Transverse colon (tissue), 4 donors: ENCODE results near the gene NEK2. TPM values are rescaled to one million over a fixed set of nuclear protein-coding genes. Genes with fewer than 3 reads are reported as not detected.

Experiments
- DNase-seq: peaks from one replicate; pipeline ENCODE4 v3.0.0-alpha.2; 2019
- H3K27ac ChIP-seq, 4 donors: fragments of 200-600 bp; sonication (generic); 2 replicates each; pipeline ENCODE4 v1.5.1; 2016 to 2018; ENCODE audit warnings: inconsistent platforms in 4 of 4
- H3K27me3 ChIP-seq: fragments of 200-600 bp; sonication (generic); 2 replicates; pipeline ENCODE4 v1.5.1; 2017; ENCODE audit warnings: inconsistent platforms
- H3K36me3 ChIP-seq, 4 donors: fragments of 200-600 bp; sonication (generic); 2 replicates each; pipeline ENCODE4 v1.5.1; 2017 to 2019; ENCODE audit warnings: inconsistent platforms in 4 of 4
- H3K4me1 ChIP-seq, 4 donors: fragments of 200-600 bp; sonication (generic); 2 replicates each; pipeline ENCODE4 v1.5.1; 2017 to 2020; ENCODE audit warnings: inconsistent platforms in 4 of 4
- H3K4me3 ChIP-seq, 4 donors: fragments of 200-600 bp; sonication (generic); 1 replicate in 1 of 4; 2 replicates in 3 of 4; pipeline versions ENCODE4 v1.5.1 to v1.6.1; 2017 to 2019; ENCODE audit warnings: inconsistent platforms in 4 of 4
- H3K9me3 ChIP-seq, 2 donors: fragments of 200-600 bp; sonication (generic); 2 replicates each; pipeline ENCODE4 v1.5.1; 2017 to 2019; ENCODE audit warnings: inconsistent platforms in 2 of 2
- CTCF ChIP-seq, 5 experiments: fragments of 200-600 bp in 3 of 5; fragments of 450-650 bp in 2 of 5; sonication (generic) in 3 of 5; IDR thresholded peaks; 1 replicate in 2 of 5; 2 replicates in 3 of 5; pipeline ENCODE4 v1.5.1; 2016 to 2017; ENCODE audit warnings: antibody characterized with exemption in 5 of 5, inconsistent platforms in 3 of 5, mild to moderate bottlenecking in 2 of 5, moderate library complexity in 1 of 5
- EP300 ChIP-seq: sonication (generic); formaldehyde crosslinking; IDR thresholded peaks from one replicate; pipeline ENCODE4 v1.6.1; 2017; ENCODE audit warnings: antibody characterized with exemption, low read depth
- POLR2A ChIP-seq: fragments of 450-650 bp; IDR thresholded peaks from one replicate; pipeline ENCODE4 v1.6.1; 2016; ENCODE audit warnings: antibody characterized with exemption, mild to moderate bottlenecking, moderate library complexity
- POLR2AphosphoS5 ChIP-seq, 3 donors: sonication (generic); formaldehyde crosslinking; IDR thresholded peaks; one replicate each; pipeline ENCODE4 v1.6.1; 2016; ENCODE audit warnings: antibody characterized with exemption in 3 of 3
- WGBS, 2 donors: methylation state at CpG; one replicate each; pipeline ENCODE4 v1.1.5; 2018; ENCODE audit warnings: low coverage in 1 of 2; 5-methylcytosine and 5-hydroxymethylcytosine counted together
- in situ Hi-C, 4 donors: fragments of 200-750 bp; cut with MboI; loops; one replicate each; pipeline versions ENCODE4 v1.15.0 to v1.15.1; 2017; ENCODE audit warnings: low sequenced_read_pairs in 3 of 4, low pct_ligation_motif_present in 1 of 4, low pct_unique_long_range_greater_than_20kb in 1 of 4
- intact Hi-C: fragments of 100-400 bp; cut with DNase I; formaldehyde crosslinking; loops from one replicate; pipeline ENCODE4 v1.15.1; 2023; ENCODE audit warnings: low total_unique reads
- total RNA-seq, 4 donors: library from RNA; depleted of rRNA; stranded (reverse); fragments of >200 nt; gene quantifications; one replicate each; pipeline ENCODE4 v1.1.0, GENCODE V29; 2016

NEK2 gene
- total RNA-seq, 4 donors from 2014 or later, result 1.7 to 4.9 (median 2.1) TPM

- no peak for DNase-seq
- intact Hi-C loops (no loop called here), in situ Hi-C loops (loop anchor here in 2 of 4 donors (25.0 kb wide), 2 partner anchors 760 to 785 kb away; partner anchors contain the start of gene NENF (in 1 of the 2))
- Histone ChIP-seq H3K27ac (no peak overlapping the region), H3K4me3 (no peak overlapping the region), H3K4me1 (peaks cover 4 to 20% (median 11%) of the 10 kb centered on the region in 4 donors), H3K36me3 (no peaks in the 10 kb centered on the region), H3K27me3 (no peaks in the 10 kb centered on the region), H3K9me3 (no peaks in the 10 kb centered on the region)
- WGBS, 2 donors, result 54 to 58% methylated on average over 6 of the region's 6 CpGs
- TF ChIP-seq POLR2AphosphoS5 (IDR thresholded peaks at IDR 0.05) (no peak), EP300 (no peak), CTCF (IDR thresholded peaks at IDR 0.05) (no peak)
Measured at GRCh38 chr1:211677659-211678058, 2.2 kb upstream of the NEK2 start.

GRCh38 chr1:211676761-211677160, 1.3 kb upstream of the NEK2 start:
- in situ Hi-C loops, result loop anchor here in 2 of 4 donors (25.0 kb wide), 2 partner anchors 761 to 786 kb away; partner anchors contain the start of gene NENF (in 1 of the 2)

GRCh38 chr1:211676106-211676583, 724 bp upstream of the NEK2 start:
- in situ Hi-C loops (loop anchor here in 2 of 4 donors (25.0 kb wide), 2 partner anchors 761 to 786 kb away; partner anchors contain the start of gene NENF (in 1 of the 2)), intact Hi-C loops (no loop called here)
- 45% methylated on average over 14 to 19 of the region's 19 CpGs for WGBS, 2 donors
- no peak for DNase-seq
- Histone ChIP-seq H3K4me1 (peaks cover 4 to 19% (median 11%) of the 10 kb centered on the region in 4 donors), H3K4me3 (peak overlapping the region; percentile 45 to 66 (median 46)), H3K27me3 (no peaks in the 10 kb centered on the region), H3K9me3 (no peaks in the 10 kb centered on the region), H3K36me3 (no peaks in the 10 kb centered on the region), H3K27ac (peak overlapping the region in 3 of 4 donors; percentile 3 to 32 (median 24))
- TF ChIP-seq POLR2A (no peak), EP300 (no peak), POLR2AphosphoS5 (IDR thresholded peaks at IDR 0.05) (no peak), CTCF (IDR thresholded peaks at IDR 0.05) (no peak)

More at GRCh38 chr1:211676761-211677160, 1.3 kb upstream of the NEK2 start:
- H3K4me1 ChIP-seq, result peaks cover 4 to 20% (median 11%) of the 10 kb centered on the region in 4 donors
- no peaks in the 10 kb centered on the region for H3K27me3 ChIP-seq
- no peaks in the 10 kb centered on the region for H3K36me3 ChIP-seq
- no peak for DNase-seq
- no peak overlapping the region for H3K4me3 ChIP-seq
- intact Hi-C loops, result no loop called here
- H3K27ac ChIP-seq, result no peak overlapping the region
- TF ChIP-seq POLR2AphosphoS5 (IDR thresholded peaks at IDR 0.05), result no peak
- H3K9me3 ChIP-seq, result no peaks in the 10 kb centered on the region

- no peaks in the 10 kb centered on the region for H3K27me3 ChIP-seq
- no peaks in the 10 kb centered on the region for H3K36me3 ChIP-seq
- H3K4me1 ChIP-seq, result no peaks in the 10 kb centered on the region
- no peak overlapping the region for H3K27ac ChIP-seq
- H3K9me3 ChIP-seq, result no peaks in the 10 kb centered on the region
- TF ChIP-seq CTCF (IDR thresholded peaks at IDR 0.05) (no peak), POLR2A (no peak), POLR2AphosphoS5 (IDR thresholded peaks at IDR 0.05) (no peak), EP300 (no peak)
- intact Hi-C loops (no loop called here), in situ Hi-C loops (loop anchor here in 1 of 4 donors (25.0 kb wide), 2 partner anchors 155 to 1255 kb away; no protein-coding TSS in a partner anchor)
- DNase-seq, result no peak
- H3K4me3 ChIP-seq, result no peak overlapping the region
- WGBS, 2 donors, result 86 to 87% methylated on average over 2 of the region's 2 CpGs
Measured at GRCh38 chr1:211667065-211667617, 8.3 kb downstream of the NEK2 start.
